ENCODE data around the gene JUP. TPM values are rescaled to one million over a fixed set of nuclear protein-coding genes. Genes with fewer than 3 reads are reported as not detected.

Gene JUP
- total and polyA plus RNA-seq, 2 of the 13 experiments (the other 11 are each of a cell fraction or from before 2014, with no cell fraction given), result 12.1 to 20.6 TPM

DNA sequence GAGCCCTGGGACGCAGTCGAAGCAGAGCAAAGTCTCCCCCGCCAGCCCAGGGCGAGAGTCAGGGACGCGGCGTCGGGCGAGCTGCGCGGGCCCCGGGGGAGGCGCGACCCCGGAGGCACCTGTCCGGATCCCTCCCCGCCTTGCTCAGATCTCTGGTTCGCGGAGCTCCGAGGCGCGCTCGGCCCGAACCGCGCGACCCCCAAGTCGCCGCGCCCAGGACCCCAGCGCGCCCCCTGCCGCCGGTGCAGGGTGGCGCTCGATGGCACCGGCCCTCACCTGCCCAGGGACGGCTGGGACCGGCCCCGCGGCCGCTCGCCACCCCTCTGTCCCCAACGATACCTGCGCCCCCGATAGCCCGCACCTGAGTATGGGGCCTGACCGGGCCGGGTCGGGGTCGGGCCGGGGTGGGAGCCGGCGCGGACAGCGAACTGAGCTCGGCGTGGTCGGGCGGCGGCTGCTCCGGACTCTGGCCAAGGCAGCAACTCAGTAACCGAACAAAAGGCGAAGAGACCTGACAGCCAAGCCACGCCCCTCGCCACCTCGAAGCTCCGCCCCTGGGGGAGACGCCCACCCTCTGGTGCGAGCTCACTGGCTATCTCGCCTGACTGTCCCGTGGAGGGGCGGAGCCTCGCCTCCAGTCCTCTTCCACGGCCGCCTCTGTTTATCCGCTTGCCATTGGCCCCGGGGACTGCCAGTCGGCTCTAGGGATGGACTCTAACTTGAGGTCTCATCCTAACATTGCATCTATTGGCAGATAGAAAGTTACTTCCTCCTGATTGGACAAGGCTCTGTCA lies at the start of gene JUP (continued):
- TF ChIP-seq NFAT5 (CRISPR knock-in tag; IDR thresholded peaks at IDR 0.05) (no peak), ZNF652 (CRISPR knock-in tag; IDR thresholded peaks at IDR 0.05; ENCODE audit: borderline replicate concordance, low read depth) (no peak), MED1 (CRISPR knock-in tag; IDR thresholded peaks at IDR 0.05) (peak; percentile 69), RCOR2 (CRISPR knock-in tag; IDR thresholded peaks at IDR 0.05) (peak; percentile 56; the same call in 1 of the 2 replicates), NFRKB (IDR thresholded peaks at IDR 0.05) (no peak), ZNF124 (CRISPR knock-in tag; IDR thresholded peaks at IDR 0.05) (peak; percentile 94; the same call in 1 of the 2 replicates), ZNF460 (CRISPR knock-in tag; IDR thresholded peaks at IDR 0.05; ENCODE audit: borderline replicate concordance) (no peak), CREB1 (IDR thresholded peaks at IDR 0.05) (peak; percentile 80), CREB1 (CRISPR knock-in tag; IDR thresholded peaks at IDR 0.05) (peak; percentile 86; the same call in 1 of the 2 replicates), ZNF775 (CRISPR knock-in tag; IDR thresholded peaks at IDR 0.05; ENCODE audit: borderline replicate concordance) (no peak), XRCC5 (optimal IDR thresholded peaks at IDR 0.05; ENCODE audit: low read length) (peak; percentile 72), ZNF558 (CRISPR knock-in tag; IDR thresholded peaks at IDR 0.05; ENCODE audit: borderline replicate concordance) (no peak; the same call in 1 of the 2 replicates), FOXJ3 (CRISPR knock-in tag; IDR thresholded peaks at IDR 0.05; ENCODE audit: borderline replicate concordance) (no peak), CEBPZ (IDR thresholded peaks at IDR 0.05; ENCODE audit: low read length) (peak; percentile 92), CCAR2 (optimal IDR thresholded peaks at IDR 0.05; ENCODE audit: low read depth, low read length) (no peak), THAP11 (CRISPR knock-in tag; IDR thresholded peaks at IDR 0.05) (peak; percentile 38), NR2F6 (IDR thresholded peaks at IDR 0.05) (no peak), NR2F6 (CRISPR knock-in tag; IDR thresholded peaks at IDR 0.05) (peak; percentile 15; the same call in 1 of the 2 replicates), ATF7-NPFF (CRISPR knock-in tag; IDR thresholded peaks at IDR 0.05; ENCODE audit: low read depth) (peak; percentile 67)
- TF ChIP-seq, protein P1, sequence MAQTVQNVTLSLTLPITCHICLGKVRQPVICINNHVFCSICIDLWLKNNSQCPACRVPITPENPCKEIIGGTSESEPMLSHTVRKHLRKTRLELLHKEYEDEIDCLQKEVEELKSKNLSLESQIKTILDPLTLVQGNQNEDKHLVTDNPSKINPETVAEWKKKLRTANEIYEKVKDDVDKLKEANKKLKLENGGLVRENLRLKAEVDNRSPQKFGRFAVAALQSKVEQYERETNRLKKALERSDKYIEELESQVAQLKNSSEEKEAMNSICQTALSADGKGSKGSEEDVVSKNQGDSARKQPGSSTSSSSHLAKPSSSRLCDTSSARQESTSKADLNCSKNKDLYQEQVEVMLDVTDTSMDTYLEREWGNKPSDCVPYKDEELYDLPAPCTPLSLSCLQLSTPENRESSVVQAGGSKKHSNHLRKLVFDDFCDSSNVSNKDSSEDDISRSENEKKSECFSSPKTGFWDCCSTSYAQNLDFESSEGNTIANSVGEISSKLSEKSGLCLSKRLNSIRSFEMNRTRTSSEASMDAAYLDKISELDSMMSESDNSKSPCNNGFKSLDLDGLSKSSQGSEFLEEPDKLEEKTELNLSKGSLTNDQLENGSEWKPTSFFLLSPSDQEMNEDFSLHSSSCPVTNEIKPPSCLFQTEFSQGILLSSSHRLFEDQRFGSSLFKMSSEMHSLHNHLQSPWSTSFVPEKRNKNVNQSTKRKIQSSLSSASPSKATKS (CRISPR knock-in tag; IDR thresholded peaks at IDR 0.05), result no peak
